ENCODE results near the gene TMED7.

TMED7 gene

GRCh38 chr5:115575167-115576070, 50.4 kb downstream of the TMED7 start:
- no peaks in the 10 kb centered on the region for H3K4me1 ChIP-seq (ENCODE audit: control insufficient read depth in 2 of 2, insufficient read depth in 2 of 2, low read length in 2 of 2)
- no peaks in the 10 kb centered on the region for H3K36me3 ChIP-seq (ENCODE audit: control insufficient read depth in 2 of 2, insufficient read depth in 2 of 2, low read length in 2 of 2)
- no peak overlapping the region for H3K27ac ChIP-seq (ENCODE audit: low read depth in 2 of 2, low read length in 2 of 2)
- no peak overlapping the region for H3K9ac ChIP-seq (ENCODE audit: low read depth in 1 of 2, low read length in 2 of 2)
- no peak overlapping the region for H3K4me3 ChIP-seq (ENCODE audit: low read length in 2 of 2)
- no peaks in the 10 kb centered on the region for H3K9me3 ChIP-seq (ENCODE audit: control insufficient read depth in 2 of 2, low read length in 2 of 2)
- H3K27me3 ChIP-seq (ENCODE audit: control insufficient read depth in 2 of 2, insufficient read depth in 2 of 2, low read length in 2 of 2) = no peaks in the 10 kb centered on the region

DNA sequence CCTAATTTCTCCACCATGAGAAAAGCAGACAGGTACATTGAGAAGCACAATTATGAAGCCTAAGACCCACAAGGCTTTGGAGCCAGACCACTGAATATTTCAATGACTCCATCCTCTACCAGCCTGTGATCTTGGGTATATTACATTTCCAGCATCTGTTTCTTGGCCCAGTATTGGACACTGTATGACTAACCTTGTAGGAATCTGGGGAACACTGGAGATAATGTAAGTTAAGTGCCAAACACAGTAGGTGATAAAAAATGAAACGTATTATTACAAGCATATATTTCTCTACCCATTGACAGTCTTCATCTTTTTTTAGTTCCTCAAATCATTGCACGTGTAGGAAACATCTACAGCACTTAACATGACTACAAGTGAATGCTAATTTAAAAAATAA, 52.7 kb downstream of the TMED7 start:
- Histone ChIP-seq H3K9ac (ENCODE audit: low read depth in 1 of 2, low read length in 2 of 2) (no peak overlapping the region), H3K27me3 (ENCODE audit: control insufficient read depth in 2 of 2, insufficient read depth in 2 of 2, low read length in 2 of 2) (no peaks in the 10 kb centered on the region), H3K4me3 (ENCODE audit: low read length in 2 of 2) (no peak overlapping the region), H3K36me3 (ENCODE audit: control insufficient read depth in 2 of 2, insufficient read depth in 2 of 2, low read length in 2 of 2) (no peaks in the 10 kb centered on the region), H3K9me3 (ENCODE audit: control insufficient read depth in 2 of 2, low read length in 2 of 2) (no peaks in the 10 kb centered on the region), H3K4me1 (ENCODE audit: control insufficient read depth in 2 of 2, insufficient read depth in 2 of 2, low read length in 2 of 2) (no peaks in the 10 kb centered on the region), H3K27ac (ENCODE audit: low read depth in 2 of 2, low read length in 2 of 2) (no peak overlapping the region)

GRCh38 chr5:115571441-115571878, 54.4 kb downstream of the TMED7 start:
- Histone ChIP-seq H3K9me3 (ENCODE audit: control insufficient read depth in 2 of 2, low read length in 2 of 2) (no peaks in the 10 kb centered on the region), H3K4me3 (ENCODE audit: low read length in 2 of 2) (no peak overlapping the region), H3K36me3 (ENCODE audit: control insufficient read depth in 2 of 2, insufficient read depth in 2 of 2, low read length in 2 of 2) (no peaks in the 10 kb centered on the region), H3K4me1 (ENCODE audit: control insufficient read depth in 2 of 2, insufficient read depth in 2 of 2, low read length in 2 of 2) (no peaks in the 10 kb centered on the region), H3K27ac (ENCODE audit: low read depth in 2 of 2, low read length in 2 of 2) (no peak overlapping the region), H3K27me3 (ENCODE audit: control insufficient read depth in 2 of 2, insufficient read depth in 2 of 2, low read length in 2 of 2) (no peaks in the 10 kb centered on the region), H3K9ac (ENCODE audit: low read depth in 1 of 2, low read length in 2 of 2) (no peak overlapping the region)

DNA sequence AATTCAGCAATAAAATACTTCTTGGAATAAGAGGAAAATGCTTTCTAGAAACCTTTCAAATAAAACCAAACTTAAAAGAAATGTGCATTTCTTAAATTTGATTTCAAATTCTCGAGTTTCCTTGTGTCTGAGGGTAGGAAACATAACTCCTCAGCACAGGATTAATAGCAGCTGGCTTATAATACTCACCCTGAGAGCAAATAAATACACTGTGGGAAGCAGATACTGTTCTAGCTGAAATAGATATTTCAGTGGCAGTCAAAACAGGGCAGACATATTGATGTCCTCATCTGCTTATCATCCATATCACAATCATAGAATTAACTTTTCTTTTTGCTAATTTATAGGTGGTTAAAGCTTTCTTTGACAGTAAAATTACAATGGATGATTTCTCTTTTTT, 57.2 kb downstream of the TMED7 start:
- no peak overlapping the region for H3K9ac ChIP-seq (ENCODE audit: low read depth in 1 of 2, low read length in 2 of 2)
- H3K27ac ChIP-seq (ENCODE audit: low read depth in 2 of 2, low read length in 2 of 2) = no peak overlapping the region
- no peaks in the 10 kb centered on the region for H3K9me3 ChIP-seq (ENCODE audit: control insufficient read depth in 2 of 2, low read length in 2 of 2)
- H3K36me3 ChIP-seq (ENCODE audit: control insufficient read depth in 2 of 2, insufficient read depth in 2 of 2, low read length in 2 of 2) = no peaks in the 10 kb centered on the region
- no peaks in the 10 kb centered on the region for H3K27me3 ChIP-seq (ENCODE audit: control insufficient read depth in 2 of 2, insufficient read depth in 2 of 2, low read length in 2 of 2)
- no peaks in the 10 kb centered on the region for H3K4me1 ChIP-seq (ENCODE audit: control insufficient read depth in 2 of 2, insufficient read depth in 2 of 2, low read length in 2 of 2)
- H3K4me3 ChIP-seq (ENCODE audit: low read length in 2 of 2) = no peak overlapping the region

DNA sequence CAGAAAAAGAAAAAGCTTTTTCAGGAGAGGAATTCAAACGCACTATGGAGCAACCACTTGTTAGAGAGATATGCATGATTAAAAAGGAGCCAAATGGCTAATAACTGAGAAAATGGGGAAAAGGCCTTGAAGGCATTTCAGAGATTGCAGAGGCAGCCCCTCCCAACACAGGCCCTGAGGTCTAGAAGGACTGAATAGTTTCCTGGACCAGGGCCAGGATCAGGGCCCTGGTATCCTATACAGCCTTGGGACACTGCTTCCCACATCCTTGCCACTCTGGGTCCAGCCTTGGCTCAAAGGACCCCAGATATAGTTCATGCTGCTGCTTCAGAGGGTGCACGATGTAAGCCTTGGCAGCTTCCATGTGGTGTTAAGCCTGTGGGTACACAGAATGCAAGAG, 60.6 kb downstream of the TMED7 start:
- no peak overlapping the region for H3K4me3 ChIP-seq (ENCODE audit: low read length in 2 of 2)
- no peaks in the 10 kb centered on the region for H3K4me1 ChIP-seq (ENCODE audit: control insufficient read depth in 2 of 2, insufficient read depth in 2 of 2, low read length in 2 of 2)
- H3K9ac ChIP-seq (ENCODE audit: low read depth in 1 of 2, low read length in 2 of 2) = no peak overlapping the region
- H3K9me3 ChIP-seq (ENCODE audit: control insufficient read depth in 2 of 2, low read length in 2 of 2) = no peaks in the 10 kb centered on the region
- no peak overlapping the region for H3K27ac ChIP-seq (ENCODE audit: low read depth in 2 of 2, low read length in 2 of 2)
- H3K36me3 ChIP-seq (ENCODE audit: control insufficient read depth in 2 of 2, insufficient read depth in 2 of 2, low read length in 2 of 2) = no peaks in the 10 kb centered on the region
- no peaks in the 10 kb centered on the region for H3K27me3 ChIP-seq (ENCODE audit: control insufficient read depth in 2 of 2, insufficient read depth in 2 of 2, low read length in 2 of 2)

Data from mucosa of rectum (tissue), 2 donors.